ENCODE results near the gene WFDC6.

DNA sequence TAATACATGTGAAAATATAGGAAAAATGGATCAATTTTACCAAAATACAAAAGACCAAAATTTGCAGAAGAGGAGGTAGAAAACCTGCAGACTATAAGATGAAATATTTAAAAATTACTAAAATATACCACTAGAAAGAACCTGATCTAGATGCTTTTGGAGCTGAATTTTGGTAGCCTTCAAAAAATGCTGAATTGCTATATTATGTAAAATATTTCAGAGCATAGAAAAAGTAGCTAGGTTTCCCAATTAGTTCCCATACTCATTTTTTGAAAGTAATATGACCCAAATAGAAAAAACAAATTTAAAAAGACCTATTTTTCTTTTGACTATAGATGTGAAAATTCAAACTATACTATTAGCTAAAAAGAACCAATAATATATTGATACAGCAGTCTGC lies 11.5 kb upstream of the WFDC6 start:
- TF ChIP-seq CTCF (IDR thresholded peaks at IDR 0.05) (no peak), POLR2A (IDR thresholded peaks at IDR 0.05) (no peak)

Measured in heart left ventricle (tissue), 13 donors.